ENCODE results near the gene KNL1. TPM values are rescaled to one million over a fixed set of nuclear protein-coding genes. Genes with fewer than 3 reads are reported as not detected.

Gene KNL1, protein sequence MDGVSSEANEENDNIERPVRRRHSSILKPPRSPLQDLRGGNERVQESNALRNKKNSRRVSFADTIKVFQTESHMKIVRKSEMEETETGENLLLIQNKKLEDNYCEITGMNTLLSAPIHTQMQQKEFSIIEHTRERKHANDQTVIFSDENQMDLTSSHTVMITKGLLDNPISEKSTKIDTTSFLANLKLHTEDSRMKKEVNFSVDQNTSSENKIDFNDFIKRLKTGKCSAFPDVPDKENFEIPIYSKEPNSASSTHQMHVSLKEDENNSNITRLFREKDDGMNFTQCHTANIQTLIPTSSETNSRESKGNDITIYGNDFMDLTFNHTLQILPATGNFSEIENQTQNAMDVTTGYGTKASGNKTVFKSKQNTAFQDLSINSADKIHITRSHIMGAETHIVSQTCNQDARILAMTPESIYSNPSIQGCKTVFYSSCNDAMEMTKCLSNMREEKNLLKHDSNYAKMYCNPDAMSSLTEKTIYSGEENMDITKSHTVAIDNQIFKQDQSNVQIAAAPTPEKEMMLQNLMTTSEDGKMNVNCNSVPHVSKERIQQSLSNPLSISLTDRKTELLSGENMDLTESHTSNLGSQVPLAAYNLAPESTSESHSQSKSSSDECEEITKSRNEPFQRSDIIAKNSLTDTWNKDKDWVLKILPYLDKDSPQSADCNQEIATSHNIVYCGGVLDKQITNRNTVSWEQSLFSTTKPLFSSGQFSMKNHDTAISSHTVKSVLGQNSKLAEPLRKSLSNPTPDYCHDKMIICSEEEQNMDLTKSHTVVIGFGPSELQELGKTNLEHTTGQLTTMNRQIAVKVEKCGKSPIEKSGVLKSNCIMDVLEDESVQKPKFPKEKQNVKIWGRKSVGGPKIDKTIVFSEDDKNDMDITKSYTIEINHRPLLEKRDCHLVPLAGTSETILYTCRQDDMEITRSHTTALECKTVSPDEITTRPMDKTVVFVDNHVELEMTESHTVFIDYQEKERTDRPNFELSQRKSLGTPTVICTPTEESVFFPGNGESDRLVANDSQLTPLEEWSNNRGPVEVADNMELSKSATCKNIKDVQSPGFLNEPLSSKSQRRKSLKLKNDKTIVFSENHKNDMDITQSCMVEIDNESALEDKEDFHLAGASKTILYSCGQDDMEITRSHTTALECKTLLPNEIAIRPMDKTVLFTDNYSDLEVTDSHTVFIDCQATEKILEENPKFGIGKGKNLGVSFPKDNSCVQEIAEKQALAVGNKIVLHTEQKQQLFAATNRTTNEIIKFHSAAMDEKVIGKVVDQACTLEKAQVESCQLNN (N-terminal part only)
- total RNA-seq, result 1.1 and 63.7 TPM in 2 replicates

GRCh38 chr15:40593588-40594428, at the start of gene KNL1:
Gene KNL1, plus strand, starts transcription at chr15:40594249. Its CDS starts 8,683 bp downstream, at chr15:40602932.

GRCh38 chr15:40564591-40565332, 29.3 kb upstream of the KNL1 start, which contains the start of gene CCDC32:
Gene CCDC32, minus strand, starts transcription at chr15:40565042. Its CDS starts 2,027 bp downstream, at chr15:40563015.

GRCh38 chr15:40569129-40569953, 24.7 kb upstream of the KNL1 start, which contains the start of gene RPUSD2:
Gene RPUSD2, plus strand, starts transcription at chr15:40569299. Its CDS starts 39 bp downstream, at chr15:40569338.

GRCh38 chr15:40694688-40695468, 100.8 kb downstream of the KNL1 start, which contains the start of gene RAD51:
Gene RAD51, plus strand, starts transcription at chr15:40695174. Its CDS starts 3,585 bp downstream, at chr15:40698759.

Small RNA genes lying within 50 kb of the gene (small RNA-seq; reads per million reads assigned to genes)
- gene RF00017 (ENCODE audit: low replicate concordance) (not detected), gene RN7SL376P (ENCODE audit: low replicate concordance) (not detected)

Other genes starting within 250 kb of the KNL1 start
- not detected in 2 replicates for gene PHGR1, start 243.2 kb upstream of the KNL1 start, total RNA-seq
- gene DISP2, start 236.0 kb upstream of the KNL1 start, total RNA-seq, result 0.14 and 0.44 TPM in 2 replicates
- 16.6 and 72.0 TPM in 2 replicates for gene KNSTRN, start 211.5 kb upstream of the KNL1 start, total RNA-seq
- gene IVD, start 188.5 kb upstream of the KNL1 start, total RNA-seq, result 33.5 and 47.1 TPM in 2 replicates
- 10.5 and 12.7 TPM in 2 replicates for gene BAHD1, start 153.3 kb upstream of the KNL1 start, total RNA-seq
- gene CHST14, start 123.3 kb upstream of the KNL1 start, total RNA-seq, result 14.4 and 23.8 TPM in 2 replicates
- 12.0 and 15.0 TPM in 2 replicates for gene CCDC32, start 29.2 kb upstream of the KNL1 start, total RNA-seq
- 11.4 and 15.6 TPM in 2 replicates for gene RPUSD2, start 24.9 kb upstream of the KNL1 start, total RNA-seq
- gene RAD51, start 100.9 kb downstream of the KNL1 start, total RNA-seq, result 2.0 and 10.7 TPM in 2 replicates
- 24.2 and 36.3 TPM in 2 replicates for gene RMDN3, start 161.0 kb downstream of the KNL1 start, total RNA-seq
- gene GCHFR, start 169.8 kb downstream of the KNL1 start, total RNA-seq, result 1.0 and 3.3 TPM in 2 replicates
- gene C15orf62, start 175.7 kb downstream of the KNL1 start, total RNA-seq, result not detected in 2 replicates
- gene ZFYVE19, start 212.8 kb downstream of the KNL1 start, total RNA-seq, result 20.6 and 25.6 TPM in 2 replicates
- 13.6 and 17.2 TPM in 2 replicates for gene DNAJC17, start 213.2 kb downstream of the KNL1 start, total RNA-seq
- not detected in 2 replicates for gene PPP1R14D, start 234.5 kb downstream of the KNL1 start, total RNA-seq
- gene SPINT1, start 249.8 kb downstream of the KNL1 start, total RNA-seq, result 0.44 and 1.3 TPM in 2 replicates